GM19467 (cell line): ENCODE data around the gene GID8.

Experiments used
- ATAC-seq: cut with Tn5 transposase; IDR thresholded peaks from one replicate; pipeline ENCODE4 v1.9.1; 2021; ENCODE audit warnings: mild to moderate bottlenecking, moderate library complexity; ENCODE audit not compliant: unreplicated experiment

Gene GID8

GRCh38 chr20:62941792-62942191, 3.8 kb downstream of the GID8 start:
- ATAC-seq = no peak

- ATAC-seq = no peak
Measured at GRCh38 chr20:62942456-62942855, 4.5 kb downstream of the GID8 start.

GRCh38 chr20:62943396-62943795, 5.4 kb downstream of the GID8 start:
- no peak for ATAC-seq

GRCh38 chr20:62944184-62944583, 6.2 kb downstream of the GID8 start:
- no peak for ATAC-seq

- no peak for ATAC-seq
Measured at GRCh38 chr20:62944746-62945145, 6.8 kb downstream of the GID8 start.

GRCh38 chr20:62945771-62946339, 7.9 kb downstream of the GID8 start:
- no peak for ATAC-seq

- ATAC-seq = no peak
Measured at GRCh38 chr20:62946918-62947317, 9.0 kb downstream of the GID8 start.

- no peak for ATAC-seq
Measured at GRCh38 chr20:62947532-62948300, 9.8 kb downstream of the GID8 start.

- no peak for ATAC-seq
Measured at GRCh38 chr20:62949153-62949821, 11.3 kb downstream of the GID8 start.

GRCh38 chr20:62949962-62950361, 12.0 kb downstream of the GID8 start:
- no peak for ATAC-seq

GRCh38 chr20:62950741-62951140, 12.8 kb downstream of the GID8 start:
- ATAC-seq = no peak

GRCh38 chr20:62951143-62951895, 13.4 kb downstream of the GID8 start:
- no peak for ATAC-seq

- no peak for ATAC-seq
Measured at GRCh38 chr20:62951896-62952372, 14.0 kb downstream of the GID8 start.

GRCh38 chr20:62952373-62952967, 14.5 kb downstream of the GID8 start, which contains the start of gene SLC17A9:
TSS of gene SLC17A9 (plus strand) at chr20:62952709. CDS start at chr20:62952831, 122 bp downstream.
- ATAC-seq = no peak

GRCh38 chr20:62952968-62953838, 15.3 kb downstream of the GID8 start:
- ATAC-seq = no peak

GRCh38 chr20:62953839-62954703, 16.1 kb downstream of the GID8 start:
- ATAC-seq = peak; percentile 68

GRCh38 chr20:62955519-62956386, 17.8 kb downstream of the GID8 start:
- no peak for ATAC-seq
